ENCODE data around the gene SPATA31D1. TPM values are rescaled to one million over a fixed set of nuclear protein-coding genes. Genes with fewer than 3 reads are reported as not detected.
"Not testable (repeated sequence)": the region's sequence is repeated elsewhere in the genome, so short reads cannot be mapped to it uniquely, and the experiment has no call there.

The SPATA31D1 gene
- not detected for total RNA-seq

DNA sequence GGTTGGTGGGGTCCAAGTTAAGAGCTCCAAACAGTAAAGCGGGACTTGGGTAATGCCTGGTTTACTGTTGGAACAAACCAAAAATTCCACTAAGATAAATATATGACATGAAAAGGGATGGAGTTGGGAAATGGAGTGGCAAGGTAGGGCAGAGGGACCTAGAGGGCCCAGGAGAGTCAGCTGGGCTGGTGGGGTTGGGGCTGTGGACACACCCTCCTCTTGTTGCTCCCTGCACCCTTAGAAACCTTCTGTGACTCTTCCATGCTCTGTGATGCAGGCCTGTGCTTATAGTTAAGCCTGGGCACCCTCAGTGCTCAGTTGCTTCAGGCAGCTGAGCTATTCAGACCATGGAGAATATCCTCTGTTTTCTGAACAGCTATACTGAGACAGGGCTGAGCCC lies at the start of gene SPATA31D1:
TSS of gene SPATA31D1 (plus strand) at position 301 of the 400 bp plus-strand sequence. CDS start at position 348, 47 bp downstream.
- H3K27ac ChIP-seq; DNase-seq; H3K4me3 ChIP-seq; H3K36me3 ChIP-seq; intact Hi-C loops (cut with DNase I); H3K4me1 ChIP-seq; H3K9ac ChIP-seq (ENCODE audit: low read depth in 2 of 2, low read length in 2 of 2); H3K27me3 ChIP-seq; H3K9me3 ChIP-seq: not testable (repeated sequence)

DNA sequence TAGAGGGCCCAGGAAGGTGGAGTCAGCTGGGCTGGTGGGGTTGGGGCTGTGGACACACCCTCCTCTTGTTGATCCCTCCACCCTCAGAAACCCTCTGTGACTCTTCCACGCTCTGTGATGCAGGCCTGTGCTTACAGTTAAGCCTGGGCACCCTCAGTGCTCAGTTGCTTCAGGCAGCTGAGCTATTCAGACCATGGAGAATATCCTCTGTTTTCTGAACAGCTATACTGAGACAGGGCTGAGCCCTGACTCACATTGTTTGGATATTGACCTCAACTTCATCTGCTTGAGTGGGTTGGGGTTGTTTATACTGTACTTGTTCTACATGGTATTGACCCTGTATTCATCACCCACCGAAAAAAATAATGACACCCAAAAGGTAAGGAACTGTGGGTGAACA lies 45.2 kb upstream of the SPATA31D1 start, which contains the start of gene SPATA31D3:
TSS of gene SPATA31D3 (plus strand) at position 108 of the 400 bp plus-strand sequence. CDS start at position 194, 86 bp downstream.
- H3K4me1 ChIP-seq; H3K27ac ChIP-seq; intact Hi-C loops (cut with DNase I); H3K36me3 ChIP-seq; H3K9ac ChIP-seq (ENCODE audit: low read depth in 2 of 2, low read length in 2 of 2); H3K27me3 ChIP-seq; H3K4me3 ChIP-seq; H3K9me3 ChIP-seq; DNase-seq: not testable (repeated sequence)

DNA sequence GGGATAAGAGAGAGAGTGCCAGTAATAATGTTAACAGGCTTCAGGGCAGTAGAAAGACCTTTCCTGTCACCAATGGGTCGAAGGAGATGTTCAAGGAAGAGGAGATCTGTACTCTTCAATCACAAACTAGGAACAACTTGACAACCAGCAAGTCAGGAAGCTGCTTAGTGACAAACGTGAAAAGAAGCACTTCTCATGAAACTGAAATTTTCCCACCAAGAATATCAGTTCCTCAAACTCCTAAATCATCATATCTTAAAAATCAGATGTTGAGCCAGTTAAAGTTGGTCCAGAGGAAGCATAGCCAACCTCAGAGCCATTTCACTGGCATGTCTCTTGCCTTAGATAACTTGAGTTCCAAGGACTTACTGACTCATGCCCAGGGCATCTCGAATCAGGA lies 39.9 kb upstream of the SPATA31D1 start:
- H3K4me3 ChIP-seq; DNase-seq; H3K9me3 ChIP-seq; H3K27me3 ChIP-seq; intact Hi-C loops (cut with DNase I); H3K4me1 ChIP-seq; H3K36me3 ChIP-seq; H3K9ac ChIP-seq (ENCODE audit: low read depth in 2 of 2, low read length in 2 of 2); H3K27ac ChIP-seq: not testable (repeated sequence)

DNA sequence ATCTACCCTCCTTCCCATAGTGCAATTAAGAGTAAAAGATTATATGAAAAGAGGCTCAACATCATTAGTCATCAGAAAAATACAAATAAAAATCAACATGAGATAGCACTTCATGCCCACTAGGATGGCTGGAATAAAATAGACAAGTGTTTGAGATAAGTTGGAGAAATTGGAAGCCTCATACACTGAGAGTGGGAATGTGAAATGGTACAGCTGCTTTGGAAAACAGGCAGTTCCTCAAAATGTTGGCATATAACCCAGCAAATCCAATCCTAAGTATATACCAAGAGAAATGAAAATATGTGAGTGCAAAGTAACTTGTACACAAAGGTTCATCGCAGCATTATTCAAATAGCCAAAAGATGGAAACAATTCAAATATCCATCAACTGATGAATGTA lies 35.5 kb upstream of the SPATA31D1 start:
- Histone ChIP-seq H3K27ac (no peak overlapping the region), H3K9me3 (no peaks in the 10 kb centered on the region), H3K4me1 (no peaks in the 10 kb centered on the region), H3K27me3 (no peaks in the 10 kb centered on the region), H3K36me3 (no peaks in the 10 kb centered on the region), H3K9ac (ENCODE audit: low read depth in 2 of 2, low read length in 2 of 2) (no peak overlapping the region), H3K4me3 (no peak overlapping the region)
- DNase-seq: no peak
- intact Hi-C loops (cut with DNase I): no loop called here
- TF ChIP-seq, protein P1, sequence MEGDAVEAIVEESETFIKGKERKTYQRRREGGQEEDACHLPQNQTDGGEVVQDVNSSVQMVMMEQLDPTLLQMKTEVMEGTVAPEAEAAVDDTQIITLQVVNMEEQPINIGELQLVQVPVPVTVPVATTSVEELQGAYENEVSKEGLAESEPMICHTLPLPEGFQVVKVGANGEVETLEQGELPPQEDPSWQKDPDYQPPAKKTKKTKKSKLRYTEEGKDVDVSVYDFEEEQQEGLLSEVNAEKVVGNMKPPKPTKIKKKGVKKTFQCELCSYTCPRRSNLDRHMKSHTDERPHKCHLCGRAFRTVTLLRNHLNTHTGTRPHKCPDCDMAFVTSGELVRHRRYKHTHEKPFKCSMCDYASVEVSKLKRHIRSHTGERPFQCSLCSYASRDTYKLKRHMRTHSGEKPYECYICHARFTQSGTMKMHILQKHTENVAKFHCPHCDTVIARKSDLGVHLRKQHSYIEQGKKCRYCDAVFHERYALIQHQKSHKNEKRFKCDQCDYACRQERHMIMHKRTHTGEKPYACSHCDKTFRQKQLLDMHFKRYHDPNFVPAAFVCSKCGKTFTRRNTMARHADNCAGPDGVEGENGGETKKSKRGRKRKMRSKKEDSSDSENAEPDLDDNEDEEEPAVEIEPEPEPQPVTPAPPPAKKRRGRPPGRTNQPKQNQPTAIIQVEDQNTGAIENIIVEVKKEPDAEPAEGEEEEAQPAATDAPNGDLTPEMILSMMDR (IDR thresholded peaks at IDR 0.05): no peak

DNA sequence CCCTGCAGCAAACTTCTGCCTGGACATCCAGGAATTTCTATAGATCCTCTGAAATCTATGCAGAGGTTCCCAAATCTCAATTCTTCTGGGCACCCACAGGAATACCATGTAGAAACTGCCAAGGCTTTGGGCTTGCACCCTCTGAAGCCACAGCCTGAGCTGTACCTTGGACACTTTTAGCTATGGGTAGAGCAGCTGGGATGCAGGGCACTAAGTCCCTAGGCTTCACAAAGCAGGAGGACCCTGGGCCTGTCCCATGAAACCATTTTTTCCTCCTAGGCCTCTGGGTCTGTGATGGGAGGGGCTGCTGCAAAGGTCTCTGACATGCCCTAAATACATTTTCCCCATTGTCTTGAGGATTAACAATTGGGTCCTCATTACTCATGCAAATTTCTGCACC lies 32.9 kb upstream of the SPATA31D1 start:
- Histone ChIP-seq H3K9ac (ENCODE audit: low read depth in 2 of 2, low read length in 2 of 2) (no peak overlapping the region), H3K4me1 (no peaks in the 10 kb centered on the region), H3K36me3 (no peaks in the 10 kb centered on the region), H3K9me3 (no peaks in the 10 kb centered on the region), H3K27me3 (no peaks in the 10 kb centered on the region), H3K27ac (no peak overlapping the region), H3K4me3 (no peak overlapping the region)
- intact Hi-C loops (cut with DNase I): no loop called here
- no peak for DNase-seq
- TF ChIP-seq, protein P1 (IDR thresholded peaks at IDR 0.05): no peak

DNA sequence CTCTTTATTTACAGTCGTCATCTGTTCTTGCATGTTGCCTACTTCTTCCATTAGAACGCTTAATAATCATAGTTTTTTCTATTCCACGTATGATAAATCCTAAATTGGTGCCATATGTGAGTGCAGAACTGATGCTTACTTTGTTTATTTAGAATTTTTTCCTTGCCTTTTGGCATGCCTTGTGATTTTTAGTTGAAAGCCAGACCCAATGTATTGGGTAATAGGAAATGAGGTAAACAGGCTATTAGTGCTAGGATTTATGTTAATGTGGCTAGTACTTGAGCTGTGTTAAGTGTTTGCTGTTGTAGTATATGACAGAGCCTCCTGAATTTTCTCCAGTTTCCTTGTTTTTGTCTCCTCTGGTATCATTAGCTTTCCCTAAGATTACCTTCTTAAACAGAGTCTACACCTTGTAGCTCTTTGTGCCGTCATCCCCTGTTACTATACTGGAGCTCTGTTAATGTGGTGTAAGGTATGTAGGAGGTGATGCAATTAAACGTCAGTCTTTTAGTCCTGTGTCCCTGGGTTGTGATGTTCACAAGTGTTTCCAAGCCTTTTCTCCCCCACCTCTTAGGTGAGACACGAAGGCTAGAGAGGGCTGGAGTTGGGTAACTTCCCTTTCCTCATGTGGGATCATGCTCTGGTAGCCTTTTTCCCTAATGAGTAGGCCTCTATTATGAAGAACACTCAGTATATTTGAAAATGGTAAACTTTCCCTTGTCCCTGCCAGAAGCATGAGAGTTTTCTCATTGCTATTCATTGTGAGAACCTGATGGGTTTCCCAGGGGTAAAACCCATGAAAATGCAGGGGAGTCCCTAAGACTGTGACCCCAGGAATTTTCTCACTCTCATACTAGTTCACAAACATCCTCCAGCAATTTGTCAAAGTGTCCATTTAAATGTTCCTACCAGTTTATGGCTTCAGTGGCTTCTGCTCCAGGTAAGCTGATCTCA lies 24.1 kb upstream of the SPATA31D1 start:
- Histone ChIP-seq H3K4me3 (no peak overlapping the region), H3K9ac (ENCODE audit: low read depth in 2 of 2, low read length in 2 of 2) (no peak overlapping the region), H3K9me3 (no peaks in the 10 kb centered on the region), H3K36me3 (no peaks in the 10 kb centered on the region), H3K4me1 (no peaks in the 10 kb centered on the region), H3K27me3 (no peaks in the 10 kb centered on the region), H3K27ac (no peak overlapping the region)
- TF ChIP-seq, protein P1 (IDR thresholded peaks at IDR 0.05): no peak
- intact Hi-C loops (cut with DNase I): no loop called here
- no peak for DNase-seq

DNA sequence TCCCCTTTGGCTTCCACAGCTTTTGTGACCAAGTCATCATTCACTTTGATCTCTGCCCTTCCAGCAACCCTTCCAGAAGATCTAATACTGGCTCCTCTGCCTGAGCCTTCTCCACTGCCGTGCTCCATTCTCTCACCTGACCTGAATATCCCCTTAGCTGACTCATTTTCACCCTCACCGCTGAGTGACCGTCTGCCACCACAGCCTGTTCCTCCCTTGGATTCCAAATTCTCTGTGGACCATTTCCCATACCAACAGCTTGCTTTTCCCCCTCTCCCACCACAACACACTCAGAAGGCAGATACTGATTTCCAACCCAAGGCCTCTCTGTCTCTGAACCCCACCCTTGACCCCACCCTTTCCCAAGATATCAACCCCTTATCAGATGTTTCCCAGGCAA lies 20.5 kb upstream of the SPATA31D1 start:
- intact Hi-C loops (cut with DNase I): no loop called here
- no peaks in the 10 kb centered on the region for H3K36me3 ChIP-seq
- no peak overlapping the region for H3K27ac ChIP-seq
- no peaks in the 10 kb centered on the region for H3K27me3 ChIP-seq
- no peak overlapping the region for H3K9ac ChIP-seq (ENCODE audit: low read depth in 2 of 2, low read length in 2 of 2)
- TF ChIP-seq, protein P1 (IDR thresholded peaks at IDR 0.05): no peak
- H3K4me3 ChIP-seq: no peak overlapping the region
- no peaks in the 10 kb centered on the region for H3K4me1 ChIP-seq
- DNase-seq: no peak
- H3K9me3 ChIP-seq: no peaks in the 10 kb centered on the region
